VCaP (cell line): ENCODE measurements around the gene VAT1L.

Experiments used
- H3K27ac ChIP-seq: fragments of 450-650 bp; 2 replicates; pipeline ENCODE4 v1.5.1; 2017
- TF ChIP-seq, protein P1 (sequence below): fragments of 450-650 bp; conservative IDR thresholded peaks from 2 replicates; pipeline ENCODE4 v1.5.1; 2017; ENCODE audit warnings: mild to moderate bottlenecking, moderate library complexity

VAT1L gene

DNA sequence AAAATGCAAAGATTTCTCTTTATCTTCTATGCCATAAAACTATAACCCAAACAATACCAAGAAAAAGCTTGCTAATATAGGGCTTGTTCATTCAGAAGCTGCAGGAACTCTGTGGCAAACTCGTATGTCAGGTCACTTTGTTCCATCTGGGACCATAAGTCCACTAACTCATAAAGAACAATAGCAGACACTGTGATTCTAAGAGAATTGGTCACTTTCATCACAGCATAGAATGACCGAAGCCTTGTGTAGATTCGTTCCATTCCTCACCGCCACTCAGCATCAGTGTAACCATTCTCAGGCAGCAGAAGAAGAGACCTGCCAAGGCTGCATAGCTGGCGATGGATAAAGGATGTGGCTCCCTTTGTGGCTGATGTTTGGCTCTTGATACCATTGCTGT lies 30.3 kb upstream of the VAT1L start:
- no peak overlapping the region for H3K27ac ChIP-seq
- TF ChIP-seq, protein P1, sequence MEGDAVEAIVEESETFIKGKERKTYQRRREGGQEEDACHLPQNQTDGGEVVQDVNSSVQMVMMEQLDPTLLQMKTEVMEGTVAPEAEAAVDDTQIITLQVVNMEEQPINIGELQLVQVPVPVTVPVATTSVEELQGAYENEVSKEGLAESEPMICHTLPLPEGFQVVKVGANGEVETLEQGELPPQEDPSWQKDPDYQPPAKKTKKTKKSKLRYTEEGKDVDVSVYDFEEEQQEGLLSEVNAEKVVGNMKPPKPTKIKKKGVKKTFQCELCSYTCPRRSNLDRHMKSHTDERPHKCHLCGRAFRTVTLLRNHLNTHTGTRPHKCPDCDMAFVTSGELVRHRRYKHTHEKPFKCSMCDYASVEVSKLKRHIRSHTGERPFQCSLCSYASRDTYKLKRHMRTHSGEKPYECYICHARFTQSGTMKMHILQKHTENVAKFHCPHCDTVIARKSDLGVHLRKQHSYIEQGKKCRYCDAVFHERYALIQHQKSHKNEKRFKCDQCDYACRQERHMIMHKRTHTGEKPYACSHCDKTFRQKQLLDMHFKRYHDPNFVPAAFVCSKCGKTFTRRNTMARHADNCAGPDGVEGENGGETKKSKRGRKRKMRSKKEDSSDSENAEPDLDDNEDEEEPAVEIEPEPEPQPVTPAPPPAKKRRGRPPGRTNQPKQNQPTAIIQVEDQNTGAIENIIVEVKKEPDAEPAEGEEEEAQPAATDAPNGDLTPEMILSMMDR = no peak

DNA sequence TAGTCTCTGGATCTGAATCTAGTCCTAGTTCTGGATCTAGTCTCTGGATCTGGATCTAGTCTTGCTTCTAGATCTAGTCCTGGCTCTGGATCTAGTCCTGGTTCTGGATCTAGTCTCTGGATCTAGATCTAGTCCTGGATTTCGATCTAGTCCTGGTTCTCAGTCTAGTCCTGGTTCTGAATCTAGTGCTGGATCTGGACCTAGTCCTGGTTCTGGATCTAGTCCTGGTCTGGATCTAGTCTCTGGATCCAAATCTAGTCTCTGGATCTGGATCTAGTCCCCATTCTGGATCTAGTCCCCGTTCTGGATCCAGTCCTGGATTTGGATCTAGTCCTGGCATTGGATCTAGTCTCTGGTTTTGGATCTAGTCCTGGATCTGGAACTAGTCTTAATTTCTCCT lies 29.9 kb upstream of the VAT1L start:
- H3K27ac ChIP-seq = no peak overlapping the region
- TF ChIP-seq, protein P1 = no peak

DNA sequence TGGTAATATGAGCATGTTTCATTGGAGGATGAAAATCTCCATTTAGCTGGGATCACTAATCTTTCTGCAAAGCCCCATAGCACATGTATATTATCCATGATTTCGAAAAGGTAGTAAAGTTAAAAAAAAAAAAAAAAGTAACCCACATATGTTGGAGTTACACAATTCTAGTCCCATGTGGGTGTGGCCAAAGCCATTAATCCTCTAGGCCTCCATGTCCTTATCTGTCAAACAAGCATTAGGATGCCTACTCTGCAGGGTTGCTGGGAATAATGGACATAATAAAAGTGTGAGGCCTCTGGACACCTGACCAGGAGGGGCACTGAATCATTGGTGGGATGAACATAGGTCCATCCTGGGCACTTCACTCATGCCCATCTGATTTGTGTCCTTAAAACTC lies 29.2 kb upstream of the VAT1L start:
- TF ChIP-seq, protein P1 = no peak

DNA sequence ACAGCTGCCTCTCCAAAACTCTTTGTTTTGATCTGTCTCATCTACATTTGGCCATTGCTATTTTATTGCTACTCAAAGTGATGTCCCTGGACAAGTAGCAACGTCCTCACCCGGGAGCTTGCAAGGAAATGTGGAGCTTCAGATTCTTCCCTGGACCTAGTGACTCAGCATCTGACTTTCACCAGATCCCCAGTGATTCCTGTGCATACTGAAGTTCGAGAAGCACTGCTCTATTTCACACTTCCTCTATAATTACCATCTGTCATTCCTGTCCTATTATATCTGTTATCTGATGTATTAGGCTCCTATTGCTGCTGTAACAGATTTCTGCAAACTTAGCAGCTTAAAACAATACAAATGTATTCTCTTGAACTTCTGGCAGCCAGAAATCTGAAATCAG lies 28.5 kb upstream of the VAT1L start:
- no peak overlapping the region for H3K27ac ChIP-seq
- TF ChIP-seq, protein P1 = no peak

More for the DNA sequence above, 29.2 kb upstream of the VAT1L start:
- no peak overlapping the region for H3K27ac ChIP-seq

DNA sequence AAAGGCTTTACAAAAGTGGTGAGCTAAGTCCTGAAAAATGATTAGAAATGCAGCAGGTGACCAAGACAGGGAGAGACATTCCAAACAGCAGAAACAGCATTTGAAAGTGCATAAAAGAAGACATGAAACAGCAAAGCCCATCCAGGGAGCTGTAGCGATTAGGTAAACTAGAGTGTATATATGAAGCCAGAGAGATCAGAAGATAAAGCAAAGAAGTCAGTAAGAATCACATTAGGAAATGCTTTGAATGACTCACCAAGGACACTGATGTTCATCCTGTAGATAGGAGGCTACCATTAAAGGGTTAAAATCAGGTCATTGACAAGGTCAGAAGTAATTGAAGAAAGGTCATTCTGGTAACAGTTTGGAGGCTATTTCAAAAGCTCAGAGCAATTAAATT lies 27.6 kb upstream of the VAT1L start:
- TF ChIP-seq, protein P1 = no peak
- H3K27ac ChIP-seq = no peak overlapping the region

DNA sequence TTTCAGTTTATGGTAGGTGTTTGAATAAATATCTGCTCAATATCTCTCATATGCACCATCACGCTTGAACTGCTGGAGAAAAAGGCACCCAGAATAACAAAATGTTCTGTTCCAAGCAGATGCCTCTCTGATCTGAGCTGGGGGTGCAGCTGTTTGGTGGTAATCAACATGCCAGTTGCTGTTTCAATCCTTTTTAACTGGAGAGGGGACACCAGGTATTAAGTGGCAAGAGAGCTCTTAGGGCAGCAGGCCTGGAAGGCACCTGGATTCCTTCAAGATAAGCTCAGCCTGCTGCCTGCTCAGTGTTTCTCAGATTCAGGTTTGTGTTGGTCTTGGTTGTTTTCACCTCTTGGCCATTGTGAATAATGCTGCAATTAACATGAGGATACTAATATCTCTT lies 27.2 kb upstream of the VAT1L start:
- TF ChIP-seq, protein P1 = no peak
- H3K27ac ChIP-seq = no peak overlapping the region

DNA sequence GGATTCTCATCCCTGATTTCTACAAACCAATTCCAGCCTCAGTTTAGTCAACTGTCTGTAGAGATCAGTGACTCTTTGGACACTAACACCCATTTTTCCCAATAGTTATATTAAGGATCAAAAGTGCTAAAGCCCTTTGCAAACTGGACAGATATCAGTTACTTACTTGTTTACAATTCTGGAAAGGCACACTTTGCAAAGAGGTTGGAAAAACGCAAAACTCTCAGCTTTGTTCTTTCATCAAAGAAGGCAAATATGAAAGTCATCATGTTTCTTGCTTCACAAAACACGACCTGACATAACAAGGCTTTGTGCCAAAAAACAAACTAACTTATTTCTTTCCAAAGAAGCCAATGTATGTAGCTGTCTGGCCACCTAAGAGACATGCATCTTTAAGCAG lies 26.1 kb upstream of the VAT1L start:
- TF ChIP-seq, protein P1 = no peak
- no peak overlapping the region for H3K27ac ChIP-seq

DNA sequence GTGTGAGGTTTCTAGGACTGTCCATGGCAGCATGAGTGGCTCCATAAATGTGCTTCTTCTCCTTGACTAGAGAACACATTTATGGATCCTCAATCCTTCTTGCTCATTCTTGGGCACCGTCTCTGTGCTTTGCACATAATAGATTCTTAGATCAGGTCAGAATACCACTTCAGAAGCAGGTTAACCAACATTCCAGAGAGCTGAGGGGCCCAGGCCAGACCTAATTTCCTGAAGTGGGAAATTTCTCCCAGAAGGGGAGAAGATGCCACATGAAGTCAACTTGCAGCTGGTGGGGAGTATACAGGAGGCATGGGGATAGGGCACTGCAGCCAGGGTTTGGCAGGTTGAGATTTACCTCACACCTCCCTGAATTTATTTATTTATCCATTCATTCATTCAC lies 24.4 kb upstream of the VAT1L start:
- TF ChIP-seq, protein P1 = no peak
- H3K27ac ChIP-seq = no peak overlapping the region
